Activated T-helper 9 cell treated with anti-CD3 and anti-CD28 coated beads, Interleukin-2, amount 50 U/mL, for 16 hours (primary cell): ENCODE results near the gene STIMATE.

ENCODE experiments used
- DNase-seq: peaks from one replicate; pipeline ENCODE4 v3.0.0-alpha.2; 2020; ENCODE audit warnings: low read depth

Gene STIMATE

DNA sequence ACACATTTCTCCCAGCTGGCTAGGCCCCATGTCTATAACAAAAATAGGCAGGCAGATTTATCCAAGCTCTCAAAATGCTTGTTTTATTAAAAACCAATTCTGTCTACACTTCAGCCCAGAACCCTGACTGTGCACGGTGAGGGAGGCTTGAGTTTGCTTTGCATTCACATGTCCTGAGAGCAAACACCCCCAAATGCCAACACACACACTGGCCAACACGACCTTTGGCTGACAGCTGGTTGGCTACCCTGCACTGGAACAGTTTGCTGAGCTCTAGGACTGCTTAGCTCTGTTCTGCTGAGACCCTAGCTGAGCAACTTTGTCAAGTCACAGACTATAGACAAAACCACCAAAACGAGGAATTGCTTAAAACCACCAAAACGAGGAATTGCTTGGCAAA is 3.6 kb downstream of the STIMATE start:
- DNase-seq = no peak

DNA sequence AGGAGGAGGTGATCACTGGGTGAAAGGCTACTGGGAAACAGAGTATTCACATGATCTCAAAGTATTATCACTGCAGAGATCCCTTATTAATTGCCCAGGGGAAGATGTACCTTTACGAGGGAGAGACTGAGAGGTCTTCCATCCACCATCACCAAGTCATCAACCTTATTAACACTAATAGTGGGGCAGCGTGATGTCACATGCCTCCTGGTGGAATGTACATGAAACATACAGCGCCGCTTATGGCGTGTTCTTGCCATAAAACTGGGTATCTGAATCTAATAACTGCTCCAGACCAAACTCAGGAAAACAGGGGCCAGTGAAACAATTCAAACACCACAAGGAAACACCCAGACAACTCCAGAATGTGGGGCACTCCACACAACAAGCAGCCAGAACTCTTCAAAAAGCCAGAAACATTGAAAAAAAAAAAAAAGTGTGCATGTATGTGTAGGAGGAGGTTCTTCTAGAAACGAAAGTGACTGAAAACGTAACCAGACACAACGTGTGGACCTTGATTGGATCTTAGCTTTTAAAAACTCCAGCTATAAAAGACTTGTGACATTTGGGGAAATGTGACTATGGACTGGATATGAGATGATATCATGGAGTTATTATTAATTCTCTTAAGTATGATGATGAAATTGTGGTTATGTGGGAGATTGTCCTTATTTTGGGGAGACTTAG is 4.6 kb downstream of the STIMATE start:
- peak; percentile 11 for DNase-seq

DNA sequence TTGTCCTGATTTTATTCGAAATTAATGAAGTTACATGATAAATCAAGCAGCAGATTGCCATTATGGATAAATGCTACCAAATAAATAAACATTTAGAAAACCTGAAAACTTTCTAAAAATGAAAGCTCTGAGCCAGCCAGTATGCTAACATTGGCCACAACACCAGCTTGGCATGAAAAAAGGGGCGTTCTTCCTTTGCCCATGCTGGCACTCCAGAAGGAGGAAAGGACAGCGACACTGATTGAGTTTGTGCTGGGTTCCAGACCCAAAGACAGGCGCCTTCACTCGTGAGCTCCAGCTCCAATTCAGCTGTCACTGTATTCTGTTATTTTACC is 5.1 kb downstream of the STIMATE start:
- DNase-seq = no peak

DNA sequence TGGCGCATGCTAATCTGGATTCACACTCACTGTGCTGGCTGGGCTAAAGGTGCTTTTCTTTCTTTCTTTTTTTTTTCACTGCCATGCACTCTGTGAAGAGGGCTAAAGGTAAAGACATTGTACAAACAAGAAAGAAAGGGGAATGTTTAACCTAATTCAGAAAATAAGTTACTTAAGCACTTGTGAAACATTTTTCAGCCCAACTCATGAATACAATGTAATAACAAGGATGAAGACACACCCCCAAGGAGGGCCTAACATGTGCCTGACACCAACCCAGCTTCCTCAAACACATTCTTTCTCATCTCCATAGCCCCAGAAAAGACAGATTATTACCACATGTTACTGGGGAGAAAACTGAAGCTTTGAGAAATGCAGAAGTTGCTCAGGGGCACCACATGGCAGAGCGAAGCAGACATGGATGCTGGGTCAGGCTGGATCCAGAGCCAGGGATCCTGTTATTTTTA is 5.7 kb downstream of the STIMATE start:
- no peak for DNase-seq

DNA sequence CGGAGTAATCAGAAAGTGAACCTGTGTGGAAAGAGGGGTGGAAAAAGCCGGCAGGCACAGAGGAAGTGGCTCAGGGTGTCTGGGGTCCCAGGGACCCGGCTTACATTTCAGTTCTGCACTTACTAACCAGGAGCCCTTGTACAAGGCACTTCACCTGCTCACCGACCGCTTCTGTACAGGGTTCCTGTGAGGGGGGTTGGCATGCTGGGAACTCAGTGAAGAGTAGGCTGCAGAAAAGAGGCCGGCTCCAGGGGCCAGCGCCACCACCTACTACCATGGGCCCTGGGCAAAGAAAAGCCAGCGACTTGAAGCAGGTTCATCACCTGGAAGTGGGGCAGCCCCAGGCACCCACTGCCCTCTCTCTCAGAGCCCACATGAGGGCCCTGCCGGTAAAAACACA is 6.2 kb downstream of the STIMATE start:
- DNase-seq = peak; percentile 31

DNA sequence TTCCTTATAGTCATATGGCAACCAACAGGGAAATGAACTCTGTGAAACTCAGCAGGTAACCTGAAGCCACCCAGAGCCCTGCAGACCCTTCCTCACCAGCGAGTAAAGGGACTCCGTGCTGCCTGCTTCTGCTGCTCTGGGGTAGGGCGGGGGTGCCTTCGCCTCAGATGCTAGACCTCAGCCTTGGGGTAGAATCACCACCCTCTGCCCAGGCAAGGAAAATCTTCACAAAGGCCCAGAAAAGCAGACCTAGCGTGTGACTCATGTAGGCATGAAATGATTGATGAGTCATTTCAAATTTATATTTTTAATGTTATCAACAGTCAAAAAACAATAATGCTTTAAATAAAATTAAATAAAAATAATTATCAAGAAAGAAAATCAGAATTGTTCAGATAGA is 6.6 kb downstream of the STIMATE start:
- peak; percentile 26 for DNase-seq

DNA sequence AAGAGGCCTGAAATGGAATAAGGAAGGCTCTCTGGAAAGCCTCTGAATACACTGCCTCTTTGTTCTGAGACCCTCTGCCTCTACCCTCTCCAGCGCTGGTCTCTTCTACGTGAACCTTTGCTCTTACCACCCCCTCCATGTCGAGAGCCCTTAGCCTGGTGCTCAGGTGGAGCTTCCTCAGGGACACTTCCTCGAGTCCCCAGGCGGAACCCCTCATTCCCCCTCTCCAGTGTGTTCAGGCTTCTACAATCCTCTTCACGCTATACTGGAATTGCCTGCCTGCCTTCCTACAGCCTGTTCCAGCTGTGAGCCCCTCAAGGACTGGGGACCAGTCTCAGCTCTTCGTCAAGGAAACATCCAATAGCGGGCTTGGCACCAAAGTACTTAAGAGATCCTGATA is 7.4 kb downstream of the STIMATE start:
- DNase-seq = no peak

DNA sequence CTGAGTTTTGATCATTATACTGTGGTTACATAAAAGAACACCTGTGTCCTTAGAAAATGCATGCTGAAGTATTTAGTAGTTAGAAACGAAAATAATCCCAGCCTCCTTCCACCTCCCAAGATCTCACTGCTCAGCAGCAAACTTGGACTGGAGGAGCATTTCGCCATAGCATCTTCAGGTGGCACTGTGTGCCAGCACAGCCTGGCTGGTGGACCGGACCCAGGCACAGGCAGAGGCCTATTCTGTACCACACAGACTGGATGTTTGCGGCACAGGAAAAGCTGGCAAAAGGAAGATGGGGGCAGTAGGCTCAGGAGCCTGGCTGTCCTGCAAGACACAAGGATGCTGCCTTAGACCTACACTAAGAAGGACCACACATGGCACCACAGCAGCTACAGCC is 10.2 kb downstream of the STIMATE start:
- DNase-seq = no peak

DNA sequence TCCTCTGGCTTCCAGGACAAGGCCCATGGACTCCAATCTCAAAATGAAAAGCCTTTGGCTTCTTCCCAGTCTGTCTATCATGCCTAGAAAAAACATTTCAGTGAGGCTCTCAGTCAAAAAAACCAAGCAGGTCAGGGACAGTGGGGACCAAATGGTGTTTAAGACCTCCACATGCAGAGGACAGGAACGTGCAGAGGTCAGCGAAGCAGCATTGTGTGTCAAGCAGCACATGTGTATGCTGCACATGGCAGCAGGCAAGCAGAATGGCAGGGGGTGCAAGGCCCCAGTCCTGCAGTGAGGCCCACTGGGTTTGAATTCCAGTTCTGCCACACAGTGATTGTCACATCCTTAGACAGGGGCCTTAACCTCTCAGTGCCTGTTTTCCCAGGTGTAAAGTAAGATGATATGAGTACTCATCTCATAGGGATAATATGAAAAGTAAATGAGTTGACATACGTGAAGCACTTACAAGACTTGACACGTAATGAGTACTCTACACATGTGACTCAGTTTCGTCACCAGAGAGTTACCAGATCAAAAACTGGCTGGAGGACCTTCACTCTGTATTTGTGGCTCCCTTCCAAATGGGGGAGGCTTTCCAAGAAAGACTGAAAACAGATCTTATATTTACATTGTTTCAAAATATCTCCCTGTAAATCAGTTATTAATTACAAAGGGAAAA is 11.2 kb downstream of the STIMATE start:
- DNase-seq = no peak

DNA sequence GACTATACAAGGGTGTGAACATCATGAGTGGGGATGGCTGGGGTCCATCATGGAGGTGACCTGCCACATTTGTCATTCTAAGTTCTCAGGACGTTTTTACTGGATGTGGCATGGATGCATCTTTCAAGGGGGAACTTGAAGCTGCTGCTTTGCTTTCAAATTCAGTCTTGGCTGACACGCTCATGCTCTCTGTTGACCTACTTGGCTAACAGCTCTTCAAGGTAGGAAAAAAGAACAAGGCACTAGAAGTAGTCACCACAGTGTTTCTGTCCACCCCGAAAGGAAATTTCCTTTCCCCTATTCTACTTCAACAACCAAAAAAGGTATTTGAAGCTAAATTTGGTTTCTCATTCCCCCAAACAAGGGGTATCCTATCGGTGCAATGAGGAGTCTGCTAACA is 15.0 kb downstream of the STIMATE start:
- no peak for DNase-seq

DNA sequence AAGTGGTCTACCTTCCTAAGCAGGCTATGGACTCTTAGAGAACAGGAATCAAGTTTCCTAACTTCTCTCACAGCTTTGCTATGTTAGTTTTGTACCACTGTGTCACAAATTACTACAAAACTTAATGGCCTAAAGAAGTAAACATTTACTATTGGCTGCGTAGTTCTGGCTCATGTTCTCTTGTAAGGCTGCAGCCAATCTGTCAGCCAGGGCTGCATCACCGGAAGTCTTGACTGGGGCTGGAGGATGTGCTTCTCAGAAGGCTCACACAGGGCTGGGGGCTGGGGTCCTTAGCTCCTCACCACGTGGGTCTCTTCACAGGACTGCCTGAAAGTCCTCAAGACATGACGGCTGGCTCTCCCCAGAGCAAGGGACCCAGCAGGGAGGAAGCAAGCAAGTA is 15.5 kb downstream of the STIMATE start:
- no peak for DNase-seq

DNA sequence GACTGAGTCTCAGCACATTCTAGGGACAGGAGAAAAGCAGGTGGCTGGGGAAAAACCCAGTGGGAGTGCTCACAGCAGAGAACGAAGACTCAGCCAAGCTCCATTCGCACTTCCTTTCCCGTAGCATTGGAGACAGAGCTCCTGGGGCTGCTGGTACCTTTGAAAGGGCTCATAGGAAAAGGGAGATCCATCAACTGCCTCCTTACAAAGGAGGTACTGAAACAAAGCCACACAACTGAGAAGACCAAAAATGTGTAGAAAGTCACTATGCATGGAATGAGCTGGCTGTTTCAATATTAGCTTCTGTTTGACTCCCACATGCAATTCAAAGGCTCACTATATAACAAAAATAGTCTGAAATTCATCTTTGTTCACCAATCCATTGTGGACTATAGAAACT is 16.9 kb downstream of the STIMATE start:
- DNase-seq = no peak

DNA sequence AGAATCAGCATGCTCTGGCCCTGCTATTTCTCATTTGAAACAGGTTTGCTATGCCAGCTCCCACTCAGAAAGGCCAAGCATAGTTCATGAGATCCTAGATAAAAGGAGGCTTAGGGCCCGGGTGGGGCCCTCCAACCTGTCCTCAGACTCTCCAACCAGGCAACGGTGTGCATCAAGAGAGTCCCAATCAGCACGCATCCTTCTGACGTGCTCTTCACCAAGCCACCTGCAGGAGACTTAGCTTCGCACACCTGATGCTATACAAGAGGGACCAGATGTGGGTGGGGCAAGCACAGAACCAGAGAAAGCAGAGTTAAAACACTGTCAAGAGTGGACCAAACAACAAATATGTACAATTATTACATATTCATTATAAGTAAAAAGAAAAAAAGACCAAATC is 17.3 kb downstream of the STIMATE start:
- DNase-seq = no peak

DNA sequence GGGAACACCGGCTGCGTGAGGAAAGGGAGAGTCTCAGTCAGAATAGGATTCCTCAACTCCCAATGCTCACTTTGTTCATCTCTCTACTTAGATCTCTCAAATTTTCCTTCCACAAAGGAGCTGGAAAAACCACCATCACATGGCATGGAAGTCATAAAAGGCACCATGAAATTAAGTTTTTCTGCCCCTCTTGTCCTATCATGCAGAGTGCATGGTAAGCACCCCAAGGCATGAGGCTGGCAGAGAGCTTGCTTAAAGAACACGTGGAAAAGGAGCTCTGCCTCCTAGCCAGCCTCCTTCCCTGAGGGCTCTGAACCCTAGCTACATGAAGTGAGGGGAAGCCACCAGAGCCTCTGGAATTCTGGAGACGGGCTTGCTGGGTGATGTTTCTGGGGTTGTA is 17.8 kb downstream of the STIMATE start:
- no peak for DNase-seq

DNA sequence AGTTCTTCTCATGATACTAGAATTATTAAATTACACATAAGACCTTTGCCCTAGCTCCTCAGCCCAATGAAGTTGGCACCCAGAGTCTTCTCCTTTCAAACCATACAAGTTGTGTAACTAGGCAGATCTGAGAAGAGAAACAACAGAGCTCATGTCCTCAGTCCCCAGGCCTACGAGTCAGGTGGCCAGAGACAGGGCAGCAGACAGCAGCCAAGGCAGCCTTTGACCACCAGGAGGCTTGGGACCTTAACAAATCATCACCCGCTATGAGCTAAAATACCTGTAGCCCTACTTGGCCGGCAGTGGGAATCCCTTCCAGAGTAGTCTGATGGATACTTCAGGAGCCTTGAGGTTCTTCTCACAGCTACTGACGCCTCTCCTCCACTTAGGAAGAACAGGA is 18.3 kb downstream of the STIMATE start:
- no peak for DNase-seq

DNA sequence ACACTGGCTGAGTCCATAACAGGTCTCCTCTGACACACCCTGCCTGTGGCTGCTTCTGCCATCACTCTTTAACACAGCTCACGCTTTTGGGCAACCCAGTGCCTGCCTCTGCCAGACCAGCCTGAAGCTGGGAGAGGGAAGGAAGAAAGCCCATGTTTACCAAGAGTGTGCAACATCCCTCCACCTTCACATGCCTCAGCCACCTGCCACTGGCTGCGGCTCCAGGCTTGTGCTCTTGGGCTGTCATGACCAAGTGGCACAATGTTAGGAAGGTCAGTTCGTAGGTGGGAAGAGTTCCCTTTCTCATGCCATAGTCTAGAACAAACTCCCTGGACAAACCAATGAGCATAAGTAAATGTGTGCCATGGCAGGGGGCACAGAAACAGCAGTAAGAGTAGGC is 20.3 kb downstream of the STIMATE start:
- no peak for DNase-seq

DNA sequence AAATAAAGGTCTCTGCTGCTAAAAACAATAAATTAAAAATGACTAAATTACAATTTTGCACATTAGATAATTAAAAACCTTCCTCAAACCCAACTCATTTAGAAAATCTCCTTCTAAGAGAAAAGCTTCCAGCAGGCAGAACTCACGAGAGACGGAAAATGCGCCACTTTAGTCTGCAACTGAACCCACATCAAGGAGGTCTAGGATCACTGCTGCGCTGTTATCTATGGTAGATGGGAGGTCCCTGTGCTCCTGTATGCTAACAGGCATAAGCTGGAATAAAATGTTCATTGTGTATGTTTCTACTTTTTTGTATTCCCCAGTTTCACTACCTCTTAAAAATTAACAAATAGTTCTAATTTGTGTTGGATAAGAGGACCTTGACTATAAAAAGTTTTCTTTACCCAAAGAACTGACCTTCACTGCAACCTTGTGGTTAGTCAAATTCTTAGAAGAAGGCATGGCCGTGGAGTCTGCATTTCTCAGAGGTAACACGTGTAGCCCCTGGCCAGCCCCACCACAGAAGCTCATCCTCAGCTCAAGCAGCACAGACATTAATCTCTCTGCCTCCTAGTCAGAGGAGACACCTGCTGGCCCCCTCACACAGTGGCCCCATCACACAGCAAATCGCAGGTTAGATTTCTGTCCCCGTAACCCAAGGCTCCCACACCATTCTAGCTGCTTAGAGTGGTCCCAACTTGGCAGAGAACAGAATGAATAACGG is 22.3 kb downstream of the STIMATE start:
- DNase-seq = no peak

DNA sequence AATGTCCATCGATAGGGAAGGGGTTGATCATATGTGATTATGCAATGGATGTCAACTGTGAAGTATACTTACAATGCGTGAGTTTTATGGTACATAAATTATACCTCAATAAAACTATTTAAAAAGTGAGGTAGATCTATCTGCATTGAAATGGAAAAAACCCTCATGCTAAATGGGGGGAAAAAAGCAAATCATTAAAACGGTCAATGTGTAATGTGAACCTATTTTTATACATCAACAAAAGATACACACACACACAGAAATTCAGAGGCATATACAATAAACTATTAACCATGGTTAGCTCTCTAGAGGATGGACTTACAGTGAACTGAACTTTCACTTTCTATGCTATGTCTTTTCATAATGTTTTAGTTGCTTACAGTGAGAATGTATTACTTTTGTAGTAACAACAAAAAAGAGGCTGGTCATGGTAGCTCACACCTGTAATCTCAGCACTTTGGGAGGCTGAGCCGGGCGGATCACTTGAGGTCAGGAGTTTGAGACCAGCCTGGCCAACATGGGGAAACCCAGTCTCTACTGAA is 23.1 kb downstream of the STIMATE start:
- no peak for DNase-seq

DNA sequence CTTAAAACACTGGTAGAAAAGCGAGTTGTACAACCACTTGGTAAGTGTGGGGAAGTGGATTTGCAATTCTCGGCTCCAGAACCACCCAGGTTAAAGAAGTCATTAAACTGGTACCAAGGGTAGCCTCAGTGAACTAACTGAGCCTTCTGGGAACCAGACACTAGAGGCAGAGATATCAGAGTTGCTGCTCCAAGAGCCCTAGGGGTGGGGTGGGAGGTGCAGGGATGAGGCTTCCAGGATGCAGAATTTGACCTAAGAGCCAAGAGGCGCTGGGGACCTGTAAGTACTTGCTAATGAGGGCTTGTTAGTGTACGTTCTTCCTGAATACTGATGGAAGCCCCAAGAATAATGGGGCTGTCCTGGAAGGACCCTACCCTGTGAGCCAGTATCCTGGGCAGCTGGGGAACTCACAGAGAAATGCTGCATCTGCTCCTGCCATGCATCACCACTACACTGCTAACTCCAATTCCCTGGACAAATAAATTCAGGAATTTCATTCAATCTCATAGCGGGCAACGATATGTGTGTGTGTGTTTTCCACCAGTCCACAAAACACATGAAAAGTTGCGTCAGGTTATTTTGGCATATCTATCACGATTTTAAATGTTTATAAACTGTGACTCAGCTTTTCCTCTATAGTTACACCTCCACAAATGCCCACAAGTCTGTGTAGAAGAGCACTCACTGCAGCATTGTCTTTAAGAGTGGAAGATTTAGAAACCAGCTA is 23.8 kb downstream of the STIMATE start:
- DNase-seq = no peak

DNA sequence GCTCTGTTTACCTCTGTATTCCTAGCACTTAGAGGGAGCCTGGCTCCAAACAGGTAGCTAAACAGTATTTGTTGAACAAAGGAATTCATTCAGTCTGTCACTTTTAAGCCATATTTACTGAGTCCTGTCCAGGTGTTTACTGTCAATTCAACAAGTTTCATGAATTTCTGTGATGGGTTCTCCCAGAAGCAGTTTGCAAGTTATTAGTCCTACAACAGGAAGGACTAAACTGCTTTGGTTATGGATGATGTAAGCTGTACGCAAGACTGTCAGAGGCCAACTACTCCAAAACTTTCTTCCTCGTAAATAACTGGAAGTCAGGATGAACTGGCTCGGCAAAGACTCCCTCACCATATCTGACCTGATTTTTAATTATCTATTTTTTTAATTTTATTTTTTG is 25.1 kb downstream of the STIMATE start:
- no peak for DNase-seq

DNA sequence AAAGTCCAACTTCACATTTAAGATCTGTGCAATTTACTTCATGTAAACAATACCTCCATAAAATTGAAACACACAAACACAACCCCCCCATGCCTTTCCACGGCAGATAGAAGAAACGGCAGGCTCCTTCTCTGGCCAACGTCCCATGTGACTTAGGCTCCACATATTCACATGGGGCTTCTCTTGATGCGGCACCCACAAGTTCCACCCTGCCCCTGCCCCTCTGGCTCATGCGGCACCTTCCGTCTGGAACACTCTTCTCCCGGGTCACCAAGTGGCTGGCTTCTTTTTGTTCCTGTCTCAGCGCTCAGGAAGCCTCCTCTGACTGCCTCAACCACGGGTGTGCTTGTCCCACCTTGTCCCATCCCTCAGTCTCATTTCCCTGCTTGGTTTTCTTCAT is 25.6 kb downstream of the STIMATE start:
- no peak for DNase-seq

DNA sequence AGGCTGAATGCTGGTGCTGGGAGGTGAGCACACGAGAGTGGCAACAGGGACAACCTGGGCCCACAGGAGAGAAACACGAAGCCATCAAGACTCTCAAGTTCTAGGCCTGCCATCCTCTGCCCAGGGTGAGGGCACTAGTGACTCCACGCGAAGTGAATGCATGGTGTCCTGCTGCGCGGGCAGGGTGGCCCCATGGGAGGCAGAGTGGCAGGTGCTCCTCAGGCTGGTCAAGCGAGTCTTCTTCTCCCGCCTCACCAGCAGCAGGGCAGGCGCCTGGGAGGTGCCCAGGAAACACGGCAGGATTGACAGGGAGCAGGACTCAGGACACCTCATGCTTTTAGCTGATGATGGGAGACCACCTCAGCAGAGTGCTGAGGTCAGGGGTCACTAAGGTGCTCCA is 26.9 kb downstream of the STIMATE start:
- no peak for DNase-seq

DNA sequence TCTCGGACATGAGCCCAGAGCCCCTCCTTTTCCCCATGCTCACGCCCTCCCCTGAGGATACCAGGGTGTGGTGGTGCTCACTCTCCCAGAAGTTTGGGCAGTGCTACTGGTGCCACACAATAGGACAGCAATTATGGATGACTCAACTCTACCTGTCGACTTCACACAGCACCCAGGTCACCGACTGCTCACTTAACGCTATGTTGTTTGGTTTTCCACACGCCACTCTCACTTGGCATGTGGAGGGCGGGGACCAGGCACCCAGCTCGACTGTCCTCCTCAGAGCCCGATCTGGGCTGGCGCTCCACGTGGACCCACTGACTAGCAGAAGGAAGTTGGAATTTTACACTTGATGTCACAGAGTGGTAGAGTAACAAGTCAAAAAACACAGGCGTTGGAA is 30.9 kb downstream of the STIMATE start:
- DNase-seq = no peak
